Gastrocnemius medialis (tissue), 4 donors: ENCODE data around the gene GASK1A. TPM values are rescaled to one million over a fixed set of nuclear protein-coding genes. Genes with fewer than 3 reads are reported as not detected.

Experiments
- ATAC-seq, 2 donors: fragments of 150-250 bp; one replicate each; pipeline ENCODE4 v1.9.1; 2016
- DNase-seq, 2 donors: peaks; one replicate each; pipeline ENCODE4 v3.0.0-alpha.2; 2019
- H3K27ac ChIP-seq, 4 donors: fragments of 200-600 bp; sonication (generic); 1 replicate in 1 of 4; 2 replicates in 3 of 4; pipeline ENCODE4 v1.5.1; 2016 to 2018; ENCODE audit warnings: mild to moderate bottlenecking in 2 of 4, moderate library complexity in 1 of 4
- H3K27me3 ChIP-seq, 3 donors: fragments of 200-600 bp; sonication (generic) in 2 of 3; 1 replicate in 1 of 3; 2 replicates in 2 of 3; pipeline versions ENCODE4 v1.5.1 to v1.6.0; 2016 to 2019; ENCODE audit warnings: mild to moderate bottlenecking in 1 of 3, moderate library complexity in 1 of 3
- H3K36me3 ChIP-seq, 2 donors: fragments of 200-600 bp; sonication (generic) in 1 of 2; one replicate each; pipeline ENCODE4 v1.5.1; 2017 to 2018
- H3K4me1 ChIP-seq, 2 donors: fragments of 200-600 bp; sonication (generic) in 1 of 2; one replicate each; pipeline ENCODE4 v1.5.1; 2016 to 2017; ENCODE audit warnings: mild to moderate bottlenecking in 2 of 2
- H3K4me3 ChIP-seq, 4 donors: fragments of 200-600 bp; sonication (generic) in 3 of 4; 1 replicate in 1 of 4; 2 replicates in 3 of 4; pipeline ENCODE4 v1.5.1; 2016 to 2019; ENCODE audit warnings: mild to moderate bottlenecking in 2 of 4
- H3K9me3 ChIP-seq, 3 donors: fragments of 200-600 bp; sonication (generic) in 2 of 3; 1 replicate in 1 of 3; 2 replicates in 2 of 3; pipeline ENCODE4 v1.5.1; 2016 to 2019
- POLR2A ChIP-seq, 2 donors: fragments of 450-650 bp; IDR thresholded peaks; one replicate each; pipeline ENCODE4 v1.6.1; 2017; ENCODE audit warnings: antibody characterized with exemption in 2 of 2, mild to moderate bottlenecking in 2 of 2, moderate library complexity in 2 of 2
- in situ Hi-C, 4 donors: fragments of 200-750 bp; cut with MboI; loops; one replicate each; pipeline versions ENCODE4 v1.15.0 to v1.8.0; 2017; ENCODE audit warnings: low sequenced_read_pairs in 4 of 4
- intact Hi-C: fragments of 100-400 bp; cut with DNase I; formaldehyde crosslinking; loops from one replicate; pipeline ENCODE4 v1.15.1; 2023; ENCODE audit warnings: low total_unique reads
- total RNA-seq, 4 donors: library from RNA; depleted of rRNA; stranded (reverse); fragments of >200 nt; gene quantifications; one replicate each; pipeline versions ENCODE4 v1.1.0 to v1.2.3, GENCODE V29; 2016
- TF ChIP-seq, protein P1 (sequence below), 5 experiments: fragments of 450-650 bp in 3 of 5; fragments of 200-600 bp in 2 of 5; sonication (generic) in 2 of 5; IDR thresholded peaks in 4 of 5; conservative IDR thresholded peaks in 1 of 5; 1 replicate in 4 of 5; 2 replicates in 1 of 5; pipeline ENCODE4 v1.5.1; 2016 to 2019; ENCODE audit warnings: antibody characterized with exemption in 5 of 5, mild to moderate bottlenecking in 3 of 5, moderate library complexity in 3 of 5

GASK1A gene
- total RNA-seq, 4 donors from 2014 or later: 0.52 to 6.8 (median 0.87) TPM

DNA sequence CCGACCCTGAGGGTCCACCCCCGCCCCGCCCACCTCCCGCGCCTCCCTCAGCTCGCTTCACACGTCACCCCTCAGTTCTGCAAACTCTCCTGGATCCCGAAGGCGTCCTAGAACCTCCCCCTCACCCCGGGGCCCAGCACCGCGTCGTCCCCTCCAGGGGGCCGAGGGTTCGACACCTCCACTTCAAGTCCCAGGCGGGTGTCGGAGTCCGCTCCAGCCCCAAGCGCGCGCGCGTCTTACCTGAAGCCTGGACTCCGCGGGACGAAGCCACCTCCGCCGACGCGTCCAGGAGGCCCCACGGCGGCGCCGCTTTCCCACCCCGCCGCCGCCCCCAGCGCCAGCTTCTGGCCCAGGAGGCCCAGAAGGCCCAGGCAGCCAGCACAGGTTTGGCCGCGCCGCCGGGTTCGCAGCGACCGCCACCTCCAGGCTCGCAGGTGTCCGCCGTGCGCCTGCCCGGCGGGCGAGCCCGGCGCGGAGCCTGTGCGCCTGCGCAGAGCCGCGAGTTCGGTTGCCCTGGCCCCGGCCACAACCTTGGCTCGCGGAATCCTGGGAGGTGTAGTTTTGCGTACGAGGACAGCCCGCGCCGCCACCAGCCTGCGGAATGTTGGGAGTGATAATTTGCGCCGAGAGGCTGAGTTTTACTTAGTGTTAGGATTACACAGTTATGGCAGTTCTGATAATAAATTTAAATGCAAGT, 126.6 kb downstream of the GASK1A start, which contains the start of gene POMGNT2:
Gene POMGNT2 (minus strand): TSS at position 484 of the 697 bp plus-strand sequence. CDS start 24,648 bp downstream, outside the sequence.
- Histone ChIP-seq H3K36me3 (no peaks in the 10 kb centered on the region), H3K9me3 (no peaks in the 10 kb centered on the region), H3K27ac (peak within 1 kb of the TSS; percentile 71 to 88 (median 78)), H3K27me3 (no peaks in the 10 kb centered on the region), H3K4me1 (peaks cover 18 to 23% of the 10 kb centered on the region in 2 donors), H3K4me3 (peak within 1 kb of the TSS; percentile 78 to 95 (median 93))
- intact Hi-C loops (loop anchor here (2.0 to 5.0 kb wide), 2 partner anchors 105 to 182 kb away; partner anchors contain the start of gene SNRK), in situ Hi-C loops (no loop called here)
- peak; percentile 55 to 67 for TF ChIP-seq POLR2A (IDR thresholded peaks at IDR 0.05)
- TF ChIP-seq, protein P1, sequence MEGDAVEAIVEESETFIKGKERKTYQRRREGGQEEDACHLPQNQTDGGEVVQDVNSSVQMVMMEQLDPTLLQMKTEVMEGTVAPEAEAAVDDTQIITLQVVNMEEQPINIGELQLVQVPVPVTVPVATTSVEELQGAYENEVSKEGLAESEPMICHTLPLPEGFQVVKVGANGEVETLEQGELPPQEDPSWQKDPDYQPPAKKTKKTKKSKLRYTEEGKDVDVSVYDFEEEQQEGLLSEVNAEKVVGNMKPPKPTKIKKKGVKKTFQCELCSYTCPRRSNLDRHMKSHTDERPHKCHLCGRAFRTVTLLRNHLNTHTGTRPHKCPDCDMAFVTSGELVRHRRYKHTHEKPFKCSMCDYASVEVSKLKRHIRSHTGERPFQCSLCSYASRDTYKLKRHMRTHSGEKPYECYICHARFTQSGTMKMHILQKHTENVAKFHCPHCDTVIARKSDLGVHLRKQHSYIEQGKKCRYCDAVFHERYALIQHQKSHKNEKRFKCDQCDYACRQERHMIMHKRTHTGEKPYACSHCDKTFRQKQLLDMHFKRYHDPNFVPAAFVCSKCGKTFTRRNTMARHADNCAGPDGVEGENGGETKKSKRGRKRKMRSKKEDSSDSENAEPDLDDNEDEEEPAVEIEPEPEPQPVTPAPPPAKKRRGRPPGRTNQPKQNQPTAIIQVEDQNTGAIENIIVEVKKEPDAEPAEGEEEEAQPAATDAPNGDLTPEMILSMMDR (IDR thresholded peaks at IDR 0.05 in 4 of 5, conservative IDR thresholded peaks at IDR 0.05 in 1 of 5): no peak
- DNase-seq (peak; percentile 80 to 86), ATAC-seq (peak; percentile 94 to 96)

DNA sequence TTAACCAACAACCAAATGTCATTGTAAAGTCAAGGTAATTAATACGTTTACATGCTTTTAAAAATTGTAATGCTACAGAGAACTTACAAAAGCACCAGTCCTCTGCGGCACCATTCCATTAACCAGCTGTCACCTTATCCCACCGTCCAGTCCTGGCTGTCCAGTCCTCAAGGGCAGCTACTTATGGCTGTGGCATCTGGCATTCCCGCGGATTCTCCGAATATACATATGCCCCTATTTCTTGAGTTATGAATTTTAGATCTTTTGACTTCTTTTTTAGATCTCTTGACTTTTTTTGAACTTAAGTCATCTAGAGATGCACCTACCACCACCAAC, 127.2 kb downstream of the GASK1A start:
- Histone ChIP-seq H3K36me3 (no peaks in the 10 kb centered on the region), H3K27ac (peak overlapping the region in 2 of 4 donors; percentile 40 to 88), H3K27me3 (no peaks in the 10 kb centered on the region), H3K4me1 (peaks cover 18 to 23% of the 10 kb centered on the region in 2 donors), H3K9me3 (no peaks in the 10 kb centered on the region), H3K4me3 (peak overlapping the region; percentile 78 to 95 (median 93))
- intact Hi-C loops (loop anchor here (2.0 to 5.0 kb wide), 2 partner anchors 105 to 181 kb away; partner anchors contain the start of gene SNRK), in situ Hi-C loops (no loop called here)
- peak in 1 of 2 donors; percentile 34 for ATAC-seq
- DNase-seq: no peak
- TF ChIP-seq, protein P1 (IDR thresholded peaks at IDR 0.05 in 4 of 5, conservative IDR thresholded peaks at IDR 0.05 in 1 of 5): no peak
- no peak for TF ChIP-seq POLR2A (IDR thresholded peaks at IDR 0.05)

Other genes starting within 250 kb of the GASK1A start
- 1 to 10 TPM in 2 of 4 donors, under 1 TPM in 2; 0.12 to 1.5 (median 1.1) TPM for gene CCDC13, start 206.1 kb upstream of the GASK1A start, total RNA-seq
- 100 to 1,000 TPM; 123 to 156 (median 139) TPM for gene HIGD1A, start 174.8 kb upstream of the GASK1A start, total RNA-seq
- 1 to 10 TPM in 1 of 4 donors, under 1 TPM in 2, not detected in 1; 0.23 to 1.1 (median 0.51) TPM for gene ACKR2, start 169.9 kb upstream of the GASK1A start, total RNA-seq
- gene CYP8B1, start 103.4 kb upstream of the GASK1A start, total RNA-seq: under 1 TPM in 2 of 4 donors, not detected in 2; 0.62 to 0.93 TPM
- gene ZNF662, start 73.2 kb upstream of the GASK1A start, total RNA-seq: 1 to 10 TPM in 1 of 4 donors, under 1 TPM in 3; 0.19 to 2.1 (median 0.55) TPM
- gene POMGNT2, start 126.8 kb downstream of the GASK1A start, total RNA-seq: 10 to 100 TPM; 20.4 to 72.8 (median 52.4) TPM